Omental fat pad (tissue), 4 donors: Measurements from ENCODE around the gene SPRYD3. TPM values are rescaled to one million over a fixed set of nuclear protein-coding genes. Genes with fewer than 3 reads are reported as not detected.

ENCODE experiments used
- ATAC-seq: fragments of 150-250 bp; one replicate; pipeline ENCODE4 v1.9.1; 2016; ENCODE audit warnings: mild to moderate bottlenecking, moderate library complexity; ENCODE audit not compliant: low FRiP score
- DNase-seq: peaks from one replicate; pipeline ENCODE4 v3.0.0-alpha.2; 2019; ENCODE audit warnings: low spot score
- CTCF ChIP-seq, 3 donors: fragments of 450-650 bp; IDR thresholded peaks; one replicate each; pipeline ENCODE4 v1.5.1; 2016 to 2017; ENCODE audit warnings: antibody characterized with exemption in 3 of 3, mild to moderate bottlenecking in 3 of 3, moderate library complexity in 2 of 3
- total RNA-seq, 4 donors: library from RNA; depleted of rRNA; stranded (reverse); fragments of >200 nt; gene quantifications; one replicate each; pipeline ENCODE4 v1.1.0, GENCODE V29; 2016

SPRYD3 gene
- total RNA-seq, 4 donors from 2014 or later, result 31.5 to 42.3 (median 36.3) TPM

DNA sequence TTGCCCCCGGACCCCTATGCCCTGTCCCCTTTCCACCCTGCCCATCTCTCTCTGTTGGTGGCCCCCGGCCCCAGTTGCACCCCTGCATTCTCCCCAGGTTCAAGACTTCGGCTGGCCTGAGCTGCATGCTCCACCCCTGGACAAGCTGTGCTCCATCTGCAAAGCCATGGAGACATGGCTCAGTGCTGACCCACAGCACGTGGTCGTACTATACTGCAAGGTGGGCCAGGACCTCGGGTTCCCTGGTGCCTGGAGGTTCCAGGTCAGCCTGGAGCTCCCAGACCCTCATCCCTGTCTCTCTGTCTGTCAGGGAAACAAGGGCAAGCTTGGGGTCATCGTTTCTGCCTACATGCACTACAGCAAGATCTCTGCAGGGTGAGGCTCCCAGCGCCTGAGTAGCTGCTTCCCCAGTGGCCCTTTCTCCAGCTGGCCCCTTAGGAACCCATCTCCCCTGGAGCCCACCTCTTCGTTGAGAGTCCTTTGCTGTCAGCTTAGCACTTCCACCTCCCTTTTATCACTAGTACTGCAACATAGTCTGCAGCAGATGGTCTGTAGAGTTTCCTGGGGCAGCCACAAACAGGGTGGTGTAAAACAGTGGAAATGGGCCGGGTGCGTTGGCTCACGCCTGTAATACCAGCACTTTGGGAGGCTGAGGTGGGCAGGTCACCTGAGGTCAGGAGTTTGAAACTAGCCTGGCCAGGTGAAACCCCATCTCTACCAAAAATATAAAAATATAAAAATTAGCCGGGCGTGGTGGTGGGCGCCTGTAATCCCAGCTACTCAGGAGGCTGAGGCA, 23.5 kb downstream of the SPRYD3 start:
- TF ChIP-seq CTCF (IDR thresholded peaks at IDR 0.05), result no peak
- no peak for ATAC-seq
- DNase-seq, result no peak

DNA sequence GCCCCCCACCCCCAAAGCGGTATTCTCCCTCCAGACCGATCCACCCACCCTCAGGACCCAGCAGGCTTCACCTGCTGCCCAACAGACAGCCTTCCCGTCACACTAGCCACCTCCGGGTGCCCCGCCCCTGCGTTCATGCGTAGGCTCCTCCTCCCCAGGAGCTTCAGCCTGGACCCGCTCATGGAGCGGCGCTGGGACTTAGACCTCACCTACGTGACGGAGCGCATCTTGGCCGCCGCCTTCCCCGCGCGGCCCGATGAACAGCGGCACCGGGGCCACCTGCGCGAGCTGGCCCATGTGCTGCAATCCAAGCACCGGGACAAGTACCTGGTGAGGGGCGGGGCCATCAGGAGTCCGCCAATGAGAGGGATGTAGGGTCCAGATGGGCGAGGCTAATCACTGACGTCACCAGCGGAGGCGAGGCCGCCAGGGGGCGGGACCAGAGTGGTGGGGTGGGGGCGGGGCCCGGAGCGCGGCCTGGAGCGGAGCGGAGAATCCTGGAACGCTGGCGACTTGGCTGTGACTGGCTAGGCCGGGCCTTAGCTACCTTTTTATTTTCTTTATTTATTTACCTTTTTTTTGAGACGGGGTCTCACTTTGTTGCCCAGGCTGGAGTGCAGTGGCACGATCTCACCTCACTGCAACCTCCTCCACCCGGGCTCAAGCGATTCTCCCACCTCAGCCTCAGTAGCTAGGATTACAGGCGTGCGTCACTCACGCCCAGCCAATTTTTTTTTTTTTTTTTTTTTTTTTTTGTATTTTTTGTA, 24.9 kb downstream of the SPRYD3 start:
- DNase-seq (peak; percentile 83), ATAC-seq (peak; percentile 76)
- TF ChIP-seq CTCF (IDR thresholded peaks at IDR 0.05), result no peak

- TF ChIP-seq CTCF (IDR thresholded peaks at IDR 0.05), result no peak
- ATAC-seq, result no peak
Measured at GRCh38 chr12:53053218-53054111, 25.7 kb downstream of the SPRYD3 start.

DNA sequence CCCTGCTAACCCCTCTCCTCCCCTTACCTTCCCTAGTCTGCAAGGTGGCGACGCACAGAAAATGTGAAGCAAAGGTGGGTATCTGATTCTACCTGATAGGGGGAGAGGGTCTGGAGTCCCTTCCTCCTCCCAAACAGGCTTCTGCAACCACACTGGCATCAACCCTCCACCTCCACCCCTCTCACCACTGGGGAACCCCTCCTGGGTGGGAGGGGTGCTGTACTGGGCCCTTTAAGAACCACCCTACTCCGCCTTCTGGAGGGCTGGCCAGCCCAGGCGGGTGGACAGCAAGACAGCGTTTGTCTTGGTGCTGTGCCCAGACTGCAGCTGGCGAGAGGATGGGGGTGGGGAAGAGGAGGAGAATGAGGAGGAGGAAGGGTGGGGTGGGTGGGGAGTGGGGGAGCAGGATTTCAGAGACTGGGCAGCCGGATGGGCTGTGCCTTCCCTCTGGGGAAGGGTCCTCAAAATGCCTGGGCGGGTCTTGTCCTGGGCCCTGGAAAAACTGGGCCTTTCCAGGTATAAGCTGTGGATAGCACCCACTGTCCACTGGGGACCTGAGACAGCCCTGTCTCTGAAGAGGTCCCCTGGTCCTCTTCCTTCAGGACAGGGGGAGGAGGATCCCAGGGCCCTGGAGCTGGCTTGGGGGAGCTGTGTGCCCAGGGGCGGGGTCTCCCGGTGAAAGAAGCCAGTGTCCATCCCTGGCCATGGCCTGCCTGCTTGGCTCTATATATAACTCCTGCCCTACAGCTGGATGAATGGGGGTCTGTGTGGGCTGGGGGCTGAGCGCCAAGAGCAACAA, 26.6 kb downstream of the SPRYD3 start:
- no peak for ATAC-seq
- no peak for TF ChIP-seq CTCF (IDR thresholded peaks at IDR 0.05)
- no peak for DNase-seq

More at GRCh38 chr12:53053218-53054111, 25.7 kb downstream of the SPRYD3 start:
- DNase-seq, result no peak

GRCh38 chr12:53051881-53052412, 27.2 kb downstream of the SPRYD3 start:
- TF ChIP-seq CTCF (IDR thresholded peaks at IDR 0.05), result no peak
- DNase-seq (no peak), ATAC-seq (no peak)
